H1 (cell line): Measurements from ENCODE around the gene PRMT6. TPM values are rescaled to one million over a fixed set of nuclear protein-coding genes. Genes with fewer than 3 reads are reported as not detected.

Experiments
- CTCF ChIA-PET: fragments of 300-600 bp; sonication (Branson Sonifier 250); formaldehyde crosslinking; loops from one replicate; lab custom pipeline; 2021; ENCODE audit not compliant: partially characterized antibody; lab: Charles Lee
- POLR2A ChIA-PET: fragments of 300-600 bp; sonication (Branson Sonifier 250); formaldehyde crosslinking; loops from one replicate; lab custom pipeline; 2021; ENCODE audit warnings: inconsistent platforms; ENCODE audit not compliant: partially characterized antibody; lab: Charles Lee
- DNase-seq, 2 experiments: peaks; one replicate each; pipeline versions ENCODE4 v3.0.0 to v3.0.0-alpha.2; 2010 to 2022; ENCODE audit warnings: low spot score in 2 of 2, low read depth in 1 of 2, mixed read lengths in 1 of 2
- FAIRE-seq: peaks from 2 replicates; lab custom pipeline; 2011; peaks lifted over from hg19 to GRCh38; lab: Jason Lieb, UNC
- H2AFZ ChIP-seq: 2 replicates; pipeline ENCODE4 v1.8.1; 2012; ENCODE audit warnings: low read length, inconsistent platforms
- H2AK5ac ChIP-seq: 2 replicates; pipeline ENCODE4 v1.6.1; 2013; ENCODE audit warnings: low read depth, low read length
- H2BK120ac ChIP-seq: replicated peaks from 2 replicates; pipeline ENCODE3; 2013; ENCODE audit warnings: low read depth, low read length, inconsistent platforms
- H2BK12ac ChIP-seq: 2 replicates; pipeline ENCODE4 v1.6.1; 2013; ENCODE audit warnings: low read depth, low read length
- H2BK15ac ChIP-seq: 2 replicates; pipeline ENCODE4 v1.6.1; 2013; ENCODE audit warnings: low read length
- H2BK20ac ChIP-seq: 2 replicates; pipeline ENCODE4 v1.6.1; 2013; ENCODE audit warnings: low read length
- H2BK5ac ChIP-seq: 2 replicates; pipeline ENCODE4 v1.6.1; 2013; ENCODE audit warnings: low read depth, low read length
- H3K14ac ChIP-seq: 2 replicates; pipeline ENCODE4 v1.6.1; 2013; ENCODE audit warnings: inconsistent platforms; ENCODE audit not compliant: insufficient read length
- H3K18ac ChIP-seq: 2 replicates; pipeline ENCODE4 v1.6.1; 2013; ENCODE audit warnings: low read length; ENCODE audit errors: extremely low read depth
- H3K23ac ChIP-seq: 2 replicates; pipeline ENCODE4 v1.6.1; 2013; ENCODE audit warnings: inconsistent platforms; ENCODE audit not compliant: insufficient read length
- H3K23me2 ChIP-seq: 2 replicates; pipeline ENCODE4 v1.6.1; 2013; ENCODE audit warnings: low read depth, low read length
- H3K27ac ChIP-seq: 2 replicates; pipeline ENCODE4 v1.6.1; 2011; ENCODE audit warnings: low read depth, low read length, inconsistent platforms
- H3K27me3 ChIP-seq, 4 experiments: replicated peaks in 1 of 4; 1 replicate in 1 of 4; 2 replicates in 3 of 4; pipeline versions ENCODE4 v1.6.1 to v1.8.1; 2011 to 2013; ENCODE audit warnings: low read length in 3 of 4, mild to moderate bottlenecking in 3 of 4, inconsistent platforms in 2 of 4, mixed read lengths in 2 of 4, moderate library complexity in 1 of 4; ENCODE audit not compliant: control insufficient read depth in 3 of 4, insufficient read depth in 3 of 4; ENCODE audit errors: extremely low read depth in 1 of 4
- H3K36me3 ChIP-seq, 4 experiments: 2 replicates each; pipeline versions ENCODE4 v1.6.1 to v1.8.1; 2011 to 2013; ENCODE audit warnings: mild to moderate bottlenecking in 4 of 4, low read length in 3 of 4, moderate library complexity in 2 of 4, control low read depth in 1 of 4, inconsistent platforms in 1 of 4; ENCODE audit not compliant: insufficient read depth in 4 of 4, control insufficient read depth in 2 of 4
- H3K4ac ChIP-seq: replicated peaks from 2 replicates; pipeline ENCODE3; 2013; ENCODE audit warnings: low read length, low read depth, mixed read lengths, inconsistent platforms; ENCODE audit not compliant: insufficient read length
- H3K4me1 ChIP-seq, 4 experiments: replicated peaks in 1 of 4; 1 replicate in 1 of 4; 2 replicates in 3 of 4; pipeline versions ENCODE4 v1.6.1 to v1.8.1; 2011 to 2013; ENCODE audit warnings: low read length in 3 of 4, inconsistent platforms in 2 of 4, mixed read lengths in 1 of 4; ENCODE audit not compliant: insufficient read depth in 4 of 4, control insufficient read depth in 3 of 4
- H3K4me2 ChIP-seq, 2 experiments: 2 replicates each; pipeline versions ENCODE4 v1.6.1 to v1.8.1; 2011 to 2013; ENCODE audit warnings: low read depth in 2 of 2, low read length in 2 of 2, control low read depth in 1 of 2, inconsistent platforms in 1 of 2, mild to moderate bottlenecking in 1 of 2; ENCODE audit not compliant: insufficient read depth in 1 of 2
- H3K4me3 ChIP-seq, 4 experiments: fragments of 200-600, 300-600 bp in 1 of 4; sonication (generic), shearing (Covaris generic), sonication (Bioruptor Twin) in 1 of 4; 2 replicates each; pipeline versions ENCODE4 v1.5.1 to v1.8.1; 2011 to 2016; ENCODE audit warnings: low read length in 4 of 4, low read depth in 3 of 4, control low read depth in 2 of 4, inconsistent platforms in 2 of 4, mild to moderate bottlenecking in 2 of 4, mixed read lengths in 1 of 4, moderate library complexity in 1 of 4; ENCODE audit not compliant: insufficient read depth in 2 of 4; ENCODE audit errors: extremely low read depth in 1 of 4
- H3K56ac ChIP-seq: replicated peaks from 2 replicates; pipeline ENCODE3; 2013; ENCODE audit warnings: low read depth, mild to moderate bottlenecking, mixed read lengths, low read length, inconsistent platforms; ENCODE audit not compliant: insufficient read length
- H3K79me1 ChIP-seq: 2 replicates; pipeline ENCODE4 v1.6.1; 2013; ENCODE audit warnings: low read depth, low read length, control low read depth
- H3K79me2 ChIP-seq, 2 experiments: 2 replicates each; pipeline versions ENCODE4 v1.6.1 to v1.8.1; 2012 to 2013; ENCODE audit warnings: low read length in 2 of 2, mild to moderate bottlenecking in 2 of 2, inconsistent platforms in 1 of 2; ENCODE audit not compliant: insufficient read depth in 2 of 2, control insufficient read depth in 1 of 2
- H3K9ac ChIP-seq, 4 experiments: replicated peaks in 1 of 4; 1 replicate in 1 of 4; 2 replicates in 3 of 4; pipeline versions ENCODE4 v1.6.1 to v1.8.1; 2011 to 2013; ENCODE audit warnings: low read depth in 3 of 4, low read length in 3 of 4, control low read depth in 2 of 4, mild to moderate bottlenecking in 2 of 4, moderate library complexity in 2 of 4, inconsistent platforms in 1 of 4; ENCODE audit errors: extremely low read depth in 1 of 4
- H3K9me3 ChIP-seq, 2 experiments: 2 replicates each; pipeline versions ENCODE4 v1.6.1 to v1.8.1; 2012 to 2013; ENCODE audit warnings: mild to moderate bottlenecking in 2 of 2, moderate library complexity in 2 of 2, control low read depth in 1 of 2, inconsistent platforms in 1 of 2, low read depth in 1 of 2, low read length in 1 of 2, mixed read lengths in 1 of 2; ENCODE audit not compliant: insufficient read depth in 2 of 2
- H4K20me1 ChIP-seq, 2 experiments: replicated peaks in 1 of 2; 2 replicates each; pipeline versions ENCODE3 to v1.8.1; 2011 to 2013; ENCODE audit warnings: inconsistent platforms in 2 of 2, low read length in 2 of 2, mild to moderate bottlenecking in 1 of 2; ENCODE audit not compliant: insufficient read depth in 2 of 2, control insufficient read depth in 1 of 2
- H4K5ac ChIP-seq: 2 replicates; pipeline ENCODE4 v1.6.1; 2013; ENCODE audit warnings: low read length, low read depth, mixed read lengths, inconsistent platforms; ENCODE audit not compliant: insufficient read length
- H4K8ac ChIP-seq: 2 replicates; pipeline ENCODE4 v1.8.0; 2013; ENCODE audit warnings: mild to moderate bottlenecking, moderate library complexity, low read length, inconsistent platforms; ENCODE audit not compliant: insufficient read depth; ENCODE audit errors: extremely low read depth
- H4K91ac ChIP-seq: replicated peaks from 2 replicates; pipeline ENCODE3; 2013; ENCODE audit warnings: low read length, mixed read lengths, inconsistent platforms; ENCODE audit not compliant: insufficient read length
- ATF2 ChIP-seq: IDR thresholded peaks from 2 replicates; pipeline ENCODE4 v1.6.1; 2012; ENCODE audit warnings: low read length, inconsistent platforms
- GTF2F1 ChIP-seq: IDR thresholded peaks from 2 replicates; pipeline ENCODE4 v1.6.1; 2012; ENCODE audit warnings: low read depth, low read length, improper control_type of control experiment, borderline replicate concordance
- JUN ChIP-seq: IDR thresholded peaks from 2 replicates; pipeline ENCODE4 v1.6.1; 2011; ENCODE audit warnings: low read depth, mild to moderate bottlenecking, improper control_type of control experiment, low read length
- NRF1 ChIP-seq: IDR thresholded peaks from 2 replicates; pipeline ENCODE4 v1.6.1; 2011; ENCODE audit warnings: mild to moderate bottlenecking, low read depth, low read length, improper control_type of control experiment
- SP2 ChIP-seq: IDR thresholded peaks from 2 replicates; pipeline ENCODE4 v1.6.1; 2012; ENCODE audit warnings: mild to moderate bottlenecking, low read length, inconsistent platforms
- WGBS, 2 experiments: shearing (Covaris generic) in 1 of 2; methylation state at CpG; one replicate each; pipeline versions ENCODE4 v1.1.6 to v1.1.7; 2013 to 2015; ENCODE audit warnings: low lambda C conversion rate in 2 of 2, mixed read lengths in 2 of 2, inconsistent platforms in 1 of 2, low coverage in 1 of 2, missing lambda C conversion rate in 1 of 2; ENCODE audit not compliant: insufficient replicate concordance in 2 of 2, insufficient coverage in 1 of 2, insufficient read length in 1 of 2; ENCODE audit errors: extremely low coverage in 1 of 2, missing lambda C conversion rate in 1 of 2; 5-methylcytosine and 5-hydroxymethylcytosine counted together
- polyA plus RNA-seq, 7 experiments: library from polyadenylated mRNA; depleted of rRNA in 3 of 7; stranded (reverse) in 5 of 7; unstranded in 2 of 7; fragments of >200 nt in 5 of 7; fragments of 200-250 nt in 2 of 7; gene quantifications; 1 replicate in 5 of 7; 2 replicates in 1 of 7; 4 replicates in 1 of 7; pipeline versions ENCODE4 v1.2.1 to v1.2.3, GENCODE V29; 2011 to 2013; ENCODE audit warnings: missing spikeins in 2 of 7, mixed read lengths in 2 of 7
- total RNA-seq: library from RNA; stranded (reverse); fragmentation: NEBNext Ultra II Directional; extraction: Animal tissue kit (Norgen Biotek cat#: 25700); gene quantifications from 2 replicates; pipeline ENCODE4 v1.2.1, GENCODE V29; 2021

The PRMT6 gene
- total and polyA plus RNA-seq, 2 of the 8 experiments (the other 6 are each of a cell fraction or from before 2014, with no cell fraction given) = 23.6 to 38.2 TPM

GRCh38 chr1:107047602-107048001 is 8.9 kb upstream of the PRMT6 start:
- no peak overlapping the region for H4K8ac ChIP-seq
- H2AK5ac ChIP-seq = no peak overlapping the region
- FAIRE-seq (no peak), DNase-seq (no peak)
- no peak overlapping the region for H3K9ac ChIP-seq
- no peak overlapping the region for H3K23ac ChIP-seq
- H2BK120ac ChIP-seq = no peak overlapping the region
- CTCF ChIA-PET = no interaction called here
- no peak overlapping the region for H2AFZ ChIP-seq
- no peak overlapping the region for H3K18ac ChIP-seq
- no peaks in the 10 kb centered on the region for H3K4me1 ChIP-seq
- H3K27ac ChIP-seq = no peak overlapping the region
- H2BK15ac ChIP-seq = no peak overlapping the region
- H3K79me2 ChIP-seq = no peaks in the 10 kb centered on the region
- no peaks in the 10 kb centered on the region for H3K36me3 ChIP-seq
- POLR2A ChIA-PET = interaction anchor here (0.8 kb wide), 1 partner anchor 10 kb away, joined by 3 read pairs; no protein-coding TSS in a partner anchor
- H3K79me1 ChIP-seq = no peaks in the 10 kb centered on the region
- WGBS, 2 experiments = 81% methylated on average over 1 of the region's 1 CpG; no CpG with 5 or more reads in 1 of the 2 experiments
- H3K14ac ChIP-seq = no peak overlapping the region
- H2BK5ac ChIP-seq = no peak overlapping the region
- no peak overlapping the region for H2BK20ac ChIP-seq
- H3K56ac ChIP-seq = no peak overlapping the region
- no peak overlapping the region for H2BK12ac ChIP-seq
- no peak overlapping the region for H4K91ac ChIP-seq
- H3K4ac ChIP-seq = no peak overlapping the region
- H3K4me2 ChIP-seq = no peak overlapping the region
- no peaks in the 10 kb centered on the region; the same call in 1 of the 2 replicates for H3K23me2 ChIP-seq
- H4K20me1 ChIP-seq = no peaks in the 10 kb centered on the region
- H3K4me3 ChIP-seq = no peak overlapping the region
- H4K5ac ChIP-seq = no peak overlapping the region
- peaks cover 7% of the 10 kb centered on the region in 2 experiments; a peak in 3 of 4 replicates for H3K9me3 ChIP-seq
- H3K27me3 ChIP-seq = no peaks in the 10 kb centered on the region
- TF ChIP-seq JUN (no peak), NRF1 (no peak), SP2 (no peak), GTF2F1 (no peak), ATF2 (no peak)
